Endothelial cell (in vitro differentiated cells): ENCODE measurements around the gene ALPI. TPM values are rescaled to one million over a fixed set of nuclear protein-coding genes. Genes with fewer than 3 reads are reported as not detected.
"Not testable (repeated sequence)": the region's sequence is repeated elsewhere in the genome, so short reads cannot be mapped to it uniquely, and the experiment has no call there.

Source experiments
- DNase-seq: peaks from one replicate; pipeline ENCODE4 v3.0.0; 2021; ENCODE audit warnings: low spot score
- H3K27ac Mint-ChIP-seq: one replicate; pipeline ENCODE4 v1.8.0; 2021; ENCODE audit warnings: mixed read lengths, inconsistent platforms; ENCODE audit not compliant: unreplicated experiment
- H3K27me3 Mint-ChIP-seq: one replicate; pipeline ENCODE4 v1.8.0; 2021; ENCODE audit warnings: mild to moderate bottlenecking, moderate library complexity, mixed read lengths, inconsistent platforms; ENCODE audit not compliant: unreplicated experiment
- H3K36me3 Mint-ChIP-seq: one replicate; pipeline ENCODE4 v1.8.0; 2021; ENCODE audit warnings: mild to moderate bottlenecking, low read depth, mixed read lengths, inconsistent platforms; ENCODE audit not compliant: unreplicated experiment
- H3K4me1 Mint-ChIP-seq: one replicate; pipeline ENCODE4 v1.8.0; 2021; ENCODE audit warnings: mild to moderate bottlenecking, mixed read lengths, inconsistent platforms; ENCODE audit not compliant: unreplicated experiment
- H3K4me3 Mint-ChIP-seq: one replicate; pipeline ENCODE4 v1.8.0; 2021; ENCODE audit warnings: mild to moderate bottlenecking, mixed read lengths, inconsistent platforms; ENCODE audit not compliant: unreplicated experiment
- H3K9me3 Mint-ChIP-seq: one replicate; pipeline ENCODE4 v1.8.0; 2021; ENCODE audit warnings: mixed read lengths, inconsistent platforms; ENCODE audit not compliant: unreplicated experiment
- CTCF ChIP-seq: fragments of 200-600 bp; sonication (generic); IDR thresholded peaks from one replicate; pipeline ENCODE4 v1.5.0; 2021; ENCODE audit warnings: antibody characterized with exemption; ENCODE audit not compliant: unreplicated experiment
- total RNA-seq: library from RNA; stranded (reverse); fragmentation: NEBNext Ultra II Directional; extraction: Animal tissue kit (Norgen Biotek cat#: 25700); gene quantifications from one replicate; pipeline ENCODE4 v1.2.1, GENCODE V29; 2021; ENCODE audit not compliant: unreplicated experiment

ALPI gene
- total RNA-seq, 1 donor from 2014 or later: not detected

- peaks cover 13% of the 10 kb centered on the region for H3K27me3 Mint-ChIP-seq
- peak; percentile 97 for DNase-seq
- TF ChIP-seq CTCF: peak; percentile 93
- not testable (repeated sequence) for H3K4me3 Mint-ChIP-seq, H3K36me3 Mint-ChIP-seq, H3K4me1 Mint-ChIP-seq, H3K27ac Mint-ChIP-seq, H3K9me3 Mint-ChIP-seq
These were observed 15.5 kb upstream of the ALPI start for GRCh38 chr2:232440220-232441018.

DNA sequence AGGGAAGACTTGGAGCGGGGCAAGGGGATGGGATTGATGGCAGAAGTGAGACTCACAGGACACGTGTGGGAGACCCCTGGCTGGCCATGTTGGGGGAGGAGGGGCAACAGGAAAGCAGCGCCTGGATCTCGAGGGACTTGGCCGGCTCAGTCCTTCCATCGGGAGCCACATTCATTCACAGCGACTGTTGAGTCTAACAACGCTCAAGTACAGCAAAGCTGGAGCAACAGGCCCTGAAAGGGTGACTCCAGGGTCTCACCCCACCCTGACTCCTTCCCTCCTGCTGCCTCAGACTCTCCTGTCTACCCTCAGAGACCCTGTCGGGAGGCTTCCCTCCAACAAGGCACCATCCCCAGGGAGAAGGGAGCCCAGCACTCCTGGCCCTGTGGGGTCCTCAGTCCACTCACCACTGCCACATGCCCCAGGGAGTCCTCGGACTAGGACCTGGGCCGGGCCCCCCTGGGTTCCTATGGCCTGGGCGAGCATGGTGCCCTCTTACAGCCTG, 14.8 kb upstream of the ALPI start:
- Mint-ChIP-seq H3K27ac (no peak overlapping the region), H3K27me3 (peaks cover 11% of the 10 kb centered on the region), H3K36me3 (no peaks in the 10 kb centered on the region), H3K4me3 (no peak overlapping the region), H3K4me1 (no peaks in the 10 kb centered on the region), H3K9me3 (no peaks in the 10 kb centered on the region)
- no peak for TF ChIP-seq CTCF
- DNase-seq: no peak

DNA sequence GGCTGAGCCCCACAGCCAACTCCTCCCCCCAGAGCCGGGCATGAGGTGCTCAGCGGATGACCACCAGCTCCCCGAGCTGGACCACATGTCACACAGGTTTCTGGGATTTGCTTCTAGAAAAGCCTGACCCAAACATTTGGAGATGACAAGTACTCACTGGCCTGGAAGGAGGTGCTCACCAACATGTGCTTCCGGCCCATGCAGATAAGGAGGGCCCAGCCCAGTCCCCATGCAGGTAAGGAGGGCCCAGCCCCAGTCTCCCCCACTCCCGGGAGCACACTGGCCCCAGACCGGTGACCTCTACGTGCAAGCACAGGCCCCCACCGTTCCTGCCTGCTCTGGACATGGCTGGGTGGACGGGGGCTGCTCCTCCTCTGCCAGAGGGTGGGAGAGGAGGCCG, 14.0 kb upstream of the ALPI start:
- H3K4me3 Mint-ChIP-seq, H3K4me1 Mint-ChIP-seq, H3K9me3 Mint-ChIP-seq, DNase-seq, H3K27ac Mint-ChIP-seq, H3K36me3 Mint-ChIP-seq: not testable (repeated sequence)
- peaks cover 11% of the 10 kb centered on the region for H3K27me3 Mint-ChIP-seq

GRCh38 chr2:232442431-232442830, 13.5 kb upstream of the ALPI start:
- not testable (repeated sequence) for H3K4me1 Mint-ChIP-seq, H3K9me3 Mint-ChIP-seq, H3K27ac Mint-ChIP-seq, H3K36me3 Mint-ChIP-seq, H3K4me3 Mint-ChIP-seq, DNase-seq
- peaks cover 11% of the 10 kb centered on the region for H3K27me3 Mint-ChIP-seq

- DNase-seq, H3K4me1 Mint-ChIP-seq, H3K36me3 Mint-ChIP-seq, H3K27ac Mint-ChIP-seq, H3K4me3 Mint-ChIP-seq, H3K9me3 Mint-ChIP-seq: not testable (repeated sequence)
- peaks cover 11% of the 10 kb centered on the region for H3K27me3 Mint-ChIP-seq
These were observed 12.9 kb upstream of the ALPI start for GRCh38 chr2:232443047-232443446.

- not testable (repeated sequence) for DNase-seq, H3K27ac Mint-ChIP-seq, H3K36me3 Mint-ChIP-seq, H3K9me3 Mint-ChIP-seq, H3K4me3 Mint-ChIP-seq, H3K4me1 Mint-ChIP-seq
- peaks cover 11% of the 10 kb centered on the region for H3K27me3 Mint-ChIP-seq
These were observed 12.1 kb upstream of the ALPI start for GRCh38 chr2:232443669-232444408.
